HepG2 (cell line): ENCODE results near the gene DNAAF8. TPM values are rescaled to one million over a fixed set of nuclear protein-coding genes. Genes with fewer than 3 reads are reported as not detected.

Source experiments
- NFE2L1 ChIP-seq: sonication (generic); formaldehyde crosslinking; IDR thresholded peaks from 2 replicates; pipeline ENCODE4 v1.4.0; 2020; ENCODE audit warnings: missing genetic modification reagents, mild to moderate bottlenecking, borderline replicate concordance
- REPIN1 ChIP-seq: sonication (generic); formaldehyde crosslinking; IDR thresholded peaks from 2 replicates; pipeline ENCODE4 v1.8.0; 2022; ENCODE audit warnings: missing genetic modification reagents, low read depth, mild to moderate bottlenecking, borderline replicate concordance
- SOX13 ChIP-seq, 3 experiments: fragments of 450-650 bp in 1 of 3; sonication (generic) in 1 of 3; formaldehyde crosslinking in 1 of 3; IDR thresholded peaks in 2 of 3; conservative IDR thresholded peaks in 1 of 3; 2 replicates each; pipeline versions ENCODE4 v1.5.0 to v1.6.1; 2016 to 2020; ENCODE audit warnings: antibody characterized with exemption in 1 of 3, mild to moderate bottlenecking in 1 of 3, missing compliant biosample characterization in 1 of 3, missing genetic modification reagents in 1 of 3, moderate library complexity in 1 of 3
- ZNF383 ChIP-seq: sonication (generic); formaldehyde crosslinking; IDR thresholded peaks from 2 replicates; pipeline ENCODE4 v1.4.0; 2020; ENCODE audit warnings: missing genetic modification reagents, mild to moderate bottlenecking, borderline replicate concordance
- polyA plus RNA-seq, 8 experiments: library from polyadenylated mRNA; depleted of rRNA in 3 of 8; stranded (reverse) in 7 of 8; unstranded in 1 of 8; fragments of >200 nt; fragmentation: Illumina TruSeq in 4 of 8; extraction: Trizol in 4 of 8; gene quantifications; 2 replicates each; pipeline versions ENCODE4 v1.2.1 to v1.2.3, GENCODE V29; 2011 to 2016; ENCODE audit warnings: low read depth in 4 of 8, missing spikeins in 1 of 8, mixed read lengths in 1 of 8; ENCODE audit not compliant: insufficient read depth in 1 of 8
- total RNA-seq, 5 experiments: library from RNA; depleted of rRNA; stranded (reverse); fragments of >200 nt; fragmentation: Illumina TruSeq; extraction: Trizol; gene quantifications; 2 replicates each; pipeline ENCODE4 v1.2.3, GENCODE V29; 2016; ENCODE audit warnings: low read depth in 1 of 5
- TF ChIP-seq, protein P1 (sequence below): sonication (generic); formaldehyde crosslinking; IDR thresholded peaks from 2 replicates; pipeline ENCODE4 v1.4.0; 2020; ENCODE audit warnings: mild to moderate bottlenecking, missing genetic modification reagents
- TF ChIP-seq, protein P2 (sequence below): sonication (generic); formaldehyde crosslinking; IDR thresholded peaks from one replicate; pipeline ENCODE4 v1.5.1; 2020; ENCODE audit warnings: mild to moderate bottlenecking, missing genetic modification reagents; ENCODE audit errors: not compliant biosample characterization
- TF ChIP-seq, protein P3 (sequence below): fragments of 450-650 bp; IDR thresholded peaks from 2 replicates; pipeline ENCODE4 v1.6.1; 2017
- TF ChIP-seq, protein P4 (sequence below): IDR thresholded peaks from 2 replicates; pipeline ENCODE4 v1.6.1; 2016; ENCODE audit warnings: mild to moderate bottlenecking, missing biosample characterization, missing genetic modification reagents

Gene DNAAF8
- total and polyA plus RNA-seq, 2 of the 13 experiments (the other 11 are each of a cell fraction or from before 2014, with no cell fraction given): 0.44 TPM; not detected in 1

DNA sequence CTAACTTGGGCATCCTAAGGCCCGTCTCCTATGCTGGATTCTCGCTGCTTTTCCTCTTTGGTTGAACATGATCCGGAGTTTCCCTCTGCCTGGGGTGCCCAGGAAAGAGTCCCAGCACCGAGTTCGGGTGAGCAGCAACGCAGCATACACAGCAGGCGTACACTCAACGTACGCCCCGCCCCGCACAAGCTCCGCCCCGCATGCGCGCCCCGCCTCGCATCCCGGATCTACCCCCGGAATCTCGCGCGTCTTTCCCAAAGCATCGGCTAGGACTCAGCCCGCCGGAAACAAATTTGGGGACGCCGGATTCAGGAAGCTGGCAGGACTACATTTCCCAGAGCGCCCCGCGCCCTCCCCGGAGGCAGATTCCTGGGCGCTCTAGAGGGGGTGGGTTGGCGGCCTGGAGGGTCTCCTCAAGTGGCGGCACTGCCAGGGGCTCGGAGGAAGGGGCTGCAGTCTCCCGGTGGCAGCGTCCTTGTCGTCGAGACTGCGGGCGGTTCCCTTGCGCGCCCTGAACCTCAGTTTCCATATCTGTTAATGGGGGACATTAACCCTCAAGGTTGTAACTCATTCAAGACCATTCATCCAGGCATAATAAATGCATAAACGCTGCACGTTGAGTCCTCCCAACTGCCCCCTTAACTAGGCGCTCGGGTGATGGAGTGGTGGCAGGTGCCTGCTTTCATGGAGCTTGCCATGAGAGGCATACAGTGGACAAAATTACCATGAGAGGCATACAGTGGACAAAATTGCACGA is 34.4 kb downstream of the DNAAF8 start (continued):
- TF ChIP-seq, protein P1, sequence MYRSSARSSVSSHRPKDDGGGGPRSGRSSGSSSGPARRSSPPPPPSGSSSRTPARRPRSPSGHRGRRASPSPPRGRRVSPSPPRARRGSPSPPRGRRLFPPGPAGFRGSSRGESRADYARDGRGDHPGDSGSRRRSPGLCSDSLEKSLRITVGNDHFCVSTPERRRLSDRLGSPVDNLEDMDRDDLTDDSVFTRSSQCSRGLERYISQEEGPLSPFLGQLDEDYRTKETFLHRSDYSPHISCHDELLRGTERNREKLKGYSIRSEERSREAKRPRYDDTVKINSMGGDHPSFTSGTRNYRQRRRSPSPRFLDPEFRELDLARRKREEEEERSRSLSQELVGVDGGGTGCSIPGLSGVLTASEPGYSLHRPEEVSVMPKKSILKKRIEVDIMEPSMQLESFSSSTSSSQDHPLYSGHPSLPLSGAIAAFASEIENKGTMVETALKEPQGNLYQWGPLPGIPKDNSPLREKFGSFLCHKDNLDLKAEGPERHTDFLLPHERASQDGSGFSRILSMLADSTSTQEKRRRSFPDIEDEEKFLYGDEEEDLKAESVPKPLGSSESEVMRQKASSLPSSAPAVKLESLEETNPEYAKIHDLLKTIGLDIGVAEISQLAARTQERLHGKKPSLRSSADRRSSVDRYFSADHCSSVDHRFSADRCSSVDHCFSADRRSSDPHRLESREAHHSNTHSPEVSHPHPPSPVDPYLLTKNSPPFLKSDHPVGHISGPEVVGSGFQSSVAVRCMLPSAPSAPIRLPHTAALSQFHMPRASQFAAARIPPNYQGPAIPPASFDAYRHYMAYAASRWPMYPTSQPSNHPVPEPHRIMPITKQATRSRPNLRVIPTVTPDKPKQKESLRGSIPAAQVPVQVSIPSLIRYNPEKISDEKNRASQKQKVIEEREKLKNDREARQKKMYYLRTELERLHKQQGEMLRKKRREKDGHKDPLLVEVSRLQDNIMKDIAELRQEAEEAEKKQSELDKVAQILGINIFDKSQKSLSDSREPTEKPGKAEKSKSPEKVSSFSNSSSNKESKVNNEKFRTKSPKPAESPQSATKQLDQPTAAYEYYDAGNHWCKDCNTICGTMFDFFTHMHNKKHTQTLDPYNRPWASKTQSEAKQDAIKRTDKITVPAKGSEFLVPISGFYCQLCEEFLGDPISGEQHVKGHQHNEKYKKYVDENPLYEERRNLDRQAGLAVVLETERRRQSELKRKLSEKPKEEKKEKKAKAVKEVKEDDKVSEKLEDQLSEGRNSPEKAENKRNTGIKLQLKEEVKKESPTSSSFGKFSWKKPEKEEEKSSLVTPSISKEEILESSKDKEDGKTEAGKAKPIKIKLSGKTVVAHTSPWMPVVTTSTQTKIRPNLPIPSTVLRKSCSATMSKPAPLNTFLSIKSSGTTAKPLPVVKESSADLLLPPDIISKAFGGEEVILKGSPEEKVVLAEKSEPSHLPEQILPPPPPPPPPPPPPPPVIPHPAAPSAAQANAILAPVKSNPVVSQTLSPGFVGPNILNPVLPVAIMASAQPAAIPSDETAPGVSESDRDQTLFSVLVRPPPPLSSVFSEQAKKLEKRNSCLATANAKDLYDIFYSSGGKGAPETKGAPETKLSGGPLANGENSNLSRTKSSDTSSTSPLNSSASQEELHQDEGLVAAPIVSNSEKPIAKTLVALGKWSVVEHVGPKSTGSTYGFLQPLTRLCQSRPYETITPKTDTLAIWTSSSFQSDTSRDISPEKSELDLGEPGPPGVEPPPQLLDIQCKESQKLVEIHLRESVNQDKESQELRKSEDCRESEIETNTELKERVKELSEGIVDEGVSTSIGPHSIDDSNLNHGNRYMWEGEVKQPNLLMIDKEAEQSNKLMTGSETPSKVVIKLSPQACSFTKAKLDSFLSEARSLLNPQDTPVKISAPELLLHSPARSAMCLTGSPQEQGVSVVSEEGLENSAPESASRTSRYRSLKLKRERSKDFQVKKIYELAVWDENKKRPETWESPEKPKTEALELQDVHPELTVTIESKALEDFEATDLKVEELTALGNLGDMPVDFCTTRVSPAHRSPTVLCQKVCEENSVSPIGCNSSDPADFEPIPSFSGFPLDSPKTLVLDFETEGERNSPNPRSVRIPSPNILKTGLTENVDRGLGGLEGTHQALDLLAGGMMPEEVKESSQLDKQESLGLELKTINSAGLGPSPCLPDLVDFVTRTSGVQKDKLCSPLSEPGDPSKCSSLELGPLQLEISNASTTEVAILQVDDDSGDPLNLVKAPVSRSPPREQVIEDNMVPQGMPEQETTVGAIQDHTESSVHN: no peak
- TF ChIP-seq ZNF383: no peak
- TF ChIP-seq, protein P2, sequence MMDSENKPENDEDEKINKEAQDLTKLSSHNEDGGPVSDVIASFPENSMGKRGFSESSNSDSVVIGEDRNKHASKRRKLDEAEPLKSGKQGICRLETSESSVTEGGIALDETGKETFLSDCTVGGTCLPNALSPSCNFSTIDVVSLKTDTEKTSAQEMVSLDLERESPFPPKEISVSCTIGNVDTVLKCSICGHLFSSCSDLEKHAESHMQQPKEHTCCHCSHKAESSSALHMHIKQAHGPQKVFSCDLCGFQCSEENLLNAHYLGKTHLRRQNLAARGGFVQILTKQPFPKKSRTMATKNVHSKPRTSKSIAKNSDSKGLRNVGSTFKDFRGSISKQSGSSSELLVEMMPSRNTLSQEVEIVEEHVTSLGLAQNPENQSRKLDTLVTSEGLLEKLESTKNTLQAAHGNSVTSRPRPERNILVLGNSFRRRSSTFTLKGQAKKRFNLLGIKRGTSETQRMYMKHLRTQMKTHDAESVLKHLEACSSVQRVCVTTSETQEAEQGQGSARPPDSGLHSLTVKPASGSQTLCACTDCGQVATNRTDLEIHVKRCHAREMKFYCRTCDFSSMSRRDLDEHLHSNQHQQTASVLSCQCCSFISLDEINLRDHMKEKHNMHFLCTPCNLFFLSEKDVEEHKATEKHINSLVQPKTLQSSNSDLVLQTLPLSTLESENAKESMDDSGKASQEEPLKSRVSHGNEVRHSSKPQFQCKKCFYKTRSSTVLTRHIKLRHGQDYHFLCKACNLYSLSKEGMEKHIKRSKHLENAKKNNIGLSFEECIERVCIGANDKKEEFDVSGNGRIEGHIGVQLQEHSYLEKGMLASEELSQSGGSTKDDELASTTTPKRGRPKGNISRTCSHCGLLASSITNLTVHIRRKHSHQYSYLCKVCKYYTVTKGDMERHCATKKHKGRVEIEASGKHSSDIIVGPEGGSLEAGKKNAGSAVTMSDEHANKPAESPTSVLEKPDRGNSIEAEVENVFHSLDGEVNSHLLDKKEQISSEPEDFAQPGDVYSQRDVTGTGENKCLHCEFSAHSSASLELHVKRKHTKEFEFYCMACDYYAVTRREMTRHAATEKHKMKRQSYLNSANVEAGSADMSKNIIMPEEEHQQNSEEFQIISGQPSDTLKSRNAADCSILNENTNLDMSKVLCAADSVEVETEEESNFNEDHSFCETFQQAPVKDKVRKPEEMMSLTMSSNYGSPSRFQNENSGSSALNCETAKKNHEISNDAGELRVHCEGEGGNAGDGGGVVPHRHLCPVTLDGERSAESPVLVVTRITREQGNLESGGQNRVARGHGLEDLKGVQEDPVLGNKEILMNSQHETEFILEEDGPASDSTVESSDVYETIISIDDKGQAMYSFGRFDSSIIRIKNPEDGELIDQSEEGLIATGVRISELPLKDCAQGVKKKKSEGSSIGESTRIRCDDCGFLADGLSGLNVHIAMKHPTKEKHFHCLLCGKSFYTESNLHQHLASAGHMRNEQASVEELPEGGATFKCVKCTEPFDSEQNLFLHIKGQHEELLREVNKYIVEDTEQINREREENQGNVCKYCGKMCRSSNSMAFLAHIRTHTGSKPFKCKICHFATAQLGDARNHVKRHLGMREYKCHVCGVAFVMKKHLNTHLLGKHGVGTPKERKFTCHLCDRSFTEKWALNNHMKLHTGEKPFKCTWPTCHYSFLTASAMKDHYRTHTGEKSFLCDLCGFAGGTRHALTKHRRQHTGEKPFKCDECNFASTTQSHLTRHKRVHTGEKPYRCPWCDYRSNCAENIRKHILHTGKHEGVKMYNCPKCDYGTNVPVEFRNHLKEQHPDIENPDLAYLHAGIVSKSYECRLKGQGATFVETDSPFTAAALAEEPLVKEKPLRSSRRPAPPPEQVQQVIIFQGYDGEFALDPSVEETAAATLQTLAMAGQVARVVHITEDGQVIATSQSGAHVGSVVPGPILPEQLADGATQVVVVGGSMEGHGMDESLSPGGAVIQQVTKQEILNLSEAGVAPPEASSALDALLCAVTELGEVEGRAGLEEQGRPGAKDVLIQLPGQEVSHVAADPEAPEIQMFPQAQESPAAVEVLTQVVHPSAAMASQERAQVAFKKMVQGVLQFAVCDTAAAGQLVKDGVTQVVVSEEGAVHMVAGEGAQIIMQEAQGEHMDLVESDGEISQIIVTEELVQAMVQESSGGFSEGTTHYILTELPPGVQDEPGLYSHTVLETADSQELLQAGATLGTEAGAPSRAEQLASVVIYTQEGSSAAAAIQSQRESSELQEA: peak; percentile 2
- no peak for TF ChIP-seq REPIN1
- TF ChIP-seq, protein P3, sequence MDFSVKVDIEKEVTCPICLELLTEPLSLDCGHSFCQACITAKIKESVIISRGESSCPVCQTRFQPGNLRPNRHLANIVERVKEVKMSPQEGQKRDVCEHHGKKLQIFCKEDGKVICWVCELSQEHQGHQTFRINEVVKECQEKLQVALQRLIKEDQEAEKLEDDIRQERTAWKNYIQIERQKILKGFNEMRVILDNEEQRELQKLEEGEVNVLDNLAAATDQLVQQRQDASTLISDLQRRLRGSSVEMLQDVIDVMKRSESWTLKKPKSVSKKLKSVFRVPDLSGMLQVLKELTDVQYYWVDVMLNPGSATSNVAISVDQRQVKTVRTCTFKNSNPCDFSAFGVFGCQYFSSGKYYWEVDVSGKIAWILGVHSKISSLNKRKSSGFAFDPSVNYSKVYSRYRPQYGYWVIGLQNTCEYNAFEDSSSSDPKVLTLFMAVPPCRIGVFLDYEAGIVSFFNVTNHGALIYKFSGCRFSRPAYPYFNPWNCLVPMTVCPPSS: no peak
- TF ChIP-seq, protein P4, sequence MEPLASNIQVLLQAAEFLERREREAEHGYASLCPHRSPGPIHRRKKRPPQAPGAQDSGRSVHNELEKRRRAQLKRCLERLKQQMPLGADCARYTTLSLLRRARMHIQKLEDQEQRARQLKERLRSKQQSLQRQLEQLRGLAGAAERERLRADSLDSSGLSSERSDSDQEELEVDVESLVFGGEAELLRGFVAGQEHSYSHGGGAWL (CRISPR knock-in tag): 0 out of 2 replicates have a peak, but pooled peaks have one; percentile 31
- TF ChIP-seq NFE2L1 (CRISPR knock-in tag): no peak
- no peak for TF ChIP-seq SOX13 (IDR thresholded peaks at IDR 0.05)
- TF ChIP-seq SOX13 (CRISPR knock-in tag; conservative IDR thresholded peaks at IDR 0.05 in 1 of 2, IDR thresholded peaks at IDR 0.05 in 1 of 2): peak in 1 of 2 experiments; percentile 8; a peak in 1 of 4 replicates
